ENCODE data around the gene TRIM13. TPM values are rescaled to one million over a fixed set of nuclear protein-coding genes. Genes with fewer than 3 reads are reported as not detected.

TRIM13 gene
- total and polyA plus RNA-seq, 2 of the 13 experiments (the other 11 are each of a cell fraction or from before 2014, with no cell fraction given): 22.0 to 24.4 TPM

- no peak overlapping the region for H2AFZ ChIP-seq (ENCODE audit: low read length)
- no peaks in the 10 kb centered on the region for H4K20me1 ChIP-seq (ENCODE audit: insufficient read depth, low read length)
- peak overlapping the region; percentile 75 for H3K4me2 ChIP-seq (ENCODE audit: low read depth, low read length)
- H3K4me1 ChIP-seq (ENCODE audit: insufficient read depth, low read length): peaks cover 28% of the 10 kb centered on the region
- in situ Hi-C loops (cut with HindIII; ENCODE audit: extremely low pct_ligation_motif_present, low pct_unique_long_range_greater_than_20kb) (loop anchor here (25.0 kb wide), 2 partner anchors 541 to 1066 kb away; no protein-coding TSS in a partner anchor), intact Hi-C loops (cut with micrococcal nuclease; ENCODE audit: unreplicated experiment) (loop anchor here (10.0 kb wide), 1 partner anchor 248 kb away; no protein-coding TSS in a partner anchor)
- ATAC-seq (peak; percentile 75), FAIRE-seq (no peak), DNase-seq (ENCODE audit: low spot score) (peak; percentile 56)
- H3K9ac ChIP-seq (ENCODE audit: insufficient read depth, low read depth, low read length): peak overlapping the region; percentile 75
- peaks cover 0 to 2% of the 10 kb centered on the region in 2 experiments; a peak in 1 of 5 replicates for H3K36me3 ChIP-seq (replicated peaks in 1 of 2; ENCODE audit: control insufficient read depth in 1 of 2, insufficient read depth in 2 of 2, low read length in 2 of 2)
- 16% methylated on average over 38 of the region's 68 CpGs for WGBS (ENCODE audit: low lambda C conversion rate)
- no peaks in the 10 kb centered on the region; a peak in 1 of 5 replicates for H3K27me3 ChIP-seq (ENCODE audit: control insufficient read depth in 1 of 2, insufficient read depth in 2 of 2, low read length in 2 of 2)
- no peaks in the 10 kb centered on the region for H3K9me3 ChIP-seq (ENCODE audit: low read length)
- no TSS peak for BruUV-seq (replicated peaks)
- peaks cover 17% of the 10 kb centered on the region for H3K79me2 ChIP-seq (ENCODE audit: insufficient read depth, low read length)
- H3K27ac ChIP-seq (ENCODE audit: extremely low read length, insufficient read depth, low read length): peak overlapping the region; percentile 67
- POLR2A ChIA-PET: interaction anchor here (0.5 to 2.3 kb wide), 17 partner anchors 12 to 248 kb away, joined by 3 to 39 read pairs (median 4); partner anchors contain the start of genes KCNRG and SPRYD7
- H3K4me3 ChIP-seq (replicated peaks in 1 of 3; ENCODE audit: insufficient read depth in 1 of 3, low read depth in 2 of 3, low read length in 3 of 3): peak overlapping the region; percentile 72 to 98 (median 72)
- CTCF ChIA-PET (ENCODE audit: low intra/inter-chr PET ratio, low total read pairs): no interaction called here
- TF ChIP-seq XBP1 (CRISPR knock-in tag; IDR thresholded peaks at IDR 0.05): no peak
- no peak for TF ChIP-seq KLF15 (CRISPR knock-in tag; IDR thresholded peaks at IDR 0.05; ENCODE audit: borderline replicate concordance)
- no peak for TF ChIP-seq KDM5B (CRISPR knock-in tag; IDR thresholded peaks at IDR 0.05; ENCODE audit: borderline replicate concordance)
- 0 out of 2 replicates have a peak, but pooled peaks have one; percentile 3 for TF ChIP-seq ZNF503 (CRISPR knock-in tag; IDR thresholded peaks at IDR 0.05)
- no peak for TF ChIP-seq ZNF737 (CRISPR knock-in tag; IDR thresholded peaks at IDR 0.05; ENCODE audit: borderline replicate concordance)
- no peak for TF ChIP-seq EP300 (IDR thresholded peaks at IDR 0.05; ENCODE audit: low read depth in 2 of 2, low read length in 2 of 2)
- peak; percentile 12; the same call in 1 of the 2 replicates for TF ChIP-seq EP300 (CRISPR knock-in tag; IDR thresholded peaks at IDR 0.05; ENCODE audit: borderline replicate concordance)
- TF ChIP-seq ZNF10 (CRISPR knock-in tag; IDR thresholded peaks at IDR 0.05; ENCODE audit: borderline replicate concordance, low read depth): no peak
- TF ChIP-seq ZFP41 (CRISPR knock-in tag; IDR thresholded peaks at IDR 0.05; ENCODE audit: borderline replicate concordance): no peak
- TF ChIP-seq REL (CRISPR knock-in tag; conservative IDR thresholded peaks at IDR 0.05): no peak
- TF ChIP-seq ZNF768 (CRISPR knock-in tag; IDR thresholded peaks at IDR 0.05): peak; percentile 34; the same call in 1 of the 2 replicates
- no peak for TF ChIP-seq ZNF850 (CRISPR knock-in tag; conservative IDR thresholded peaks at IDR 0.05)
- no peak for TF ChIP-seq ZNF20 (CRISPR knock-in tag; IDR thresholded peaks at IDR 0.05)
- TF ChIP-seq ZNF251 (CRISPR knock-in tag; IDR thresholded peaks at IDR 0.05): no peak
- peak; percentile 80 for TF ChIP-seq SP5 (CRISPR knock-in tag; IDR thresholded peaks at IDR 0.05; ENCODE audit: borderline replicate concordance, low read depth)
- TF ChIP-seq, protein P1, sequence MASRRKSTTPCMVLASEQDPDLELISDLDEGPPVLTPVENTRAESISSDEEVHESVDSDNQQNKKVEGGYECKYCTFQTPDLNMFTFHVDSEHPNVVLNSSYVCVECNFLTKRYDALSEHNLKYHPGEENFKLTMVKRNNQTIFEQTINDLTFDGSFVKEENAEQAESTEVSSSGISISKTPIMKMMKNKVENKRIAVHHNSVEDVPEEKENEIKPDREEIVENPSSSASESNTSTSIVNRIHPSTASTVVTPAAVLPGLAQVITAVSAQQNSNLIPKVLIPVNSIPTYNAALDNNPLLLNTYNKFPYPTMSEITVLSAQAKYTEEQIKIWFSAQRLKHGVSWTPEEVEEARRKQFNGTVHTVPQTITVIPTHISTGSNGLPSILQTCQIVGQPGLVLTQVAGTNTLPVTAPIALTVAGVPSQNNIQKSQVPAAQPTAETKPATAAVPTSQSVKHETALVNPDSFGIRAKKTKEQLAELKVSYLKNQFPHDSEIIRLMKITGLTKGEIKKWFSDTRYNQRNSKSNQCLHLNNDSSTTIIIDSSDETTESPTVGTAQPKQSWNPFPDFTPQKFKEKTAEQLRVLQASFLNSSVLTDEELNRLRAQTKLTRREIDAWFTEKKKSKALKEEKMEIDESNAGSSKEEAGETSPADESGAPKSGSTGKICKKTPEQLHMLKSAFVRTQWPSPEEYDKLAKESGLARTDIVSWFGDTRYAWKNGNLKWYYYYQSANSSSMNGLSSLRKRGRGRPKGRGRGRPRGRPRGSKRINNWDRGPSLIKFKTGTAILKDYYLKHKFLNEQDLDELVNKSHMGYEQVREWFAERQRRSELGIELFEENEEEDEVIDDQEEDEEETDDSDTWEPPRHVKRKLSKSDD (CRISPR knock-in tag; IDR thresholded peaks at IDR 0.05; ENCODE audit: low read depth): no peak
- 0 out of 2 replicates have a peak, but pooled peaks have one; percentile 37 for TF ChIP-seq ISL2 (CRISPR knock-in tag; IDR thresholded peaks at IDR 0.05)
- TF ChIP-seq ZNF792 (CRISPR knock-in tag; IDR thresholded peaks at IDR 0.05): peak; percentile 13; the same call in 1 of the 2 replicates
- peak; percentile 7 for TF ChIP-seq PCBP2 (optimal IDR thresholded peaks at IDR 0.05; ENCODE audit: low read depth, low read length, poor library complexity, severe bottlenecking)
- TF ChIP-seq ATF1 (CRISPR knock-in tag; IDR thresholded peaks at IDR 0.05): no peak
Observed at GRCh38 chr13:49996161-49996915, 504 bp upstream of the TRIM13 start.
